Stimulated activated naive CD8-positive, alpha-beta T cell treated with anti-CD3 and anti-CD28 coated beads, Interleukin-15, Interleukin-2, amounts not matched to agents 100 ng/mL and 50 ng/mL, for 24 hours (primary cell): Measurements from ENCODE around the gene MINDY2.
A peak's percentile ranks its signal among the peaks of the same experiment; 100 is the strongest.
"Not testable (repeated sequence)": the region's sequence is repeated elsewhere in the genome, so short reads cannot be mapped to it uniquely, and the experiment has no call there.

Source experiments
- H3K27ac Mint-ChIP-seq: one replicate; pipeline ENCODE4 v1.8.0; 2021; ENCODE audit warnings: mild to moderate bottlenecking, mixed read lengths
- H3K27me3 Mint-ChIP-seq: one replicate; pipeline ENCODE4 v1.8.0; 2021; ENCODE audit warnings: mixed read lengths
- H3K36me3 Mint-ChIP-seq: one replicate; pipeline ENCODE4 v1.8.0; 2021; ENCODE audit warnings: low read depth, mixed read lengths
- H3K4me1 Mint-ChIP-seq: one replicate; pipeline ENCODE4 v1.8.0; 2021; ENCODE audit warnings: low read depth, mixed read lengths
- H3K4me3 Mint-ChIP-seq: one replicate; pipeline ENCODE4 v1.8.0; 2021; ENCODE audit warnings: mild to moderate bottlenecking, mixed read lengths
- H3K9me3 Mint-ChIP-seq: one replicate; pipeline ENCODE4 v1.8.0; 2021; ENCODE audit warnings: mixed read lengths

The MINDY2 gene

GRCh38 chr15:58875343-58875742 lies 104.2 kb downstream of the MINDY2 start:
- peaks cover 3% of the 10 kb centered on the region for H3K4me1 Mint-ChIP-seq
- no peaks in the 10 kb centered on the region for H3K27me3 Mint-ChIP-seq
- H3K36me3 Mint-ChIP-seq: peaks cover 37% of the 10 kb centered on the region
- no peaks in the 10 kb centered on the region for H3K9me3 Mint-ChIP-seq
- H3K4me3 Mint-ChIP-seq: no peak overlapping the region
- H3K27ac Mint-ChIP-seq: no peak overlapping the region

- Mint-ChIP-seq H3K36me3 (peaks cover 47% of the 10 kb centered on the region), H3K4me1 (peaks cover 3% of the 10 kb centered on the region), H3K4me3 (no peak overlapping the region), H3K9me3 (no peaks in the 10 kb centered on the region), H3K27ac (no peak overlapping the region), H3K27me3 (no peaks in the 10 kb centered on the region)
These were observed 105.4 kb downstream of the MINDY2 start for GRCh38 chr15:58876306-58877106.

- no peaks in the 10 kb centered on the region for H3K9me3 Mint-ChIP-seq
- no peaks in the 10 kb centered on the region for H3K27me3 Mint-ChIP-seq
- H3K4me3 Mint-ChIP-seq: no peak overlapping the region
- peaks cover 60% of the 10 kb centered on the region for H3K36me3 Mint-ChIP-seq
- peaks cover 3% of the 10 kb centered on the region for H3K4me1 Mint-ChIP-seq
- peak overlapping the region; percentile 45 for H3K27ac Mint-ChIP-seq
These were observed 107.1 kb downstream of the MINDY2 start for GRCh38 chr15:58877999-58878825.

GRCh38 chr15:58880320-58880719 lies 109.2 kb downstream of the MINDY2 start:
- Mint-ChIP-seq H3K9me3 (no peaks in the 10 kb centered on the region), H3K27ac (no peak overlapping the region), H3K4me3 (no peak overlapping the region), H3K4me1 (no peaks in the 10 kb centered on the region), H3K36me3 (peaks cover 77% of the 10 kb centered on the region), H3K27me3 (no peaks in the 10 kb centered on the region)

- H3K4me1 Mint-ChIP-seq: no peaks in the 10 kb centered on the region
- H3K27ac Mint-ChIP-seq: peak overlapping the region; percentile 60
These were observed 111.1 kb downstream of the MINDY2 start for GRCh38 chr15:58882243-58882642.

GRCh38 chr15:58883926-58884325 lies 112.8 kb downstream of the MINDY2 start:
- H3K9me3 Mint-ChIP-seq, H3K4me1 Mint-ChIP-seq, H3K27ac Mint-ChIP-seq, H3K27me3 Mint-ChIP-seq, H3K4me3 Mint-ChIP-seq: not testable (repeated sequence)
- H3K36me3 Mint-ChIP-seq: peaks cover 90% of the 10 kb centered on the region

More at GRCh38 chr15:58882243-58882642, 111.1 kb downstream of the MINDY2 start:
- Mint-ChIP-seq H3K27me3 (no peaks in the 10 kb centered on the region), H3K4me3 (no peak overlapping the region), H3K9me3 (no peaks in the 10 kb centered on the region), H3K36me3 (peaks cover 85% of the 10 kb centered on the region)

GRCh38 chr15:58886921-58887320 lies 115.8 kb downstream of the MINDY2 start:
- H3K27ac Mint-ChIP-seq: peak overlapping the region; percentile 36
- no peaks in the 10 kb centered on the region for H3K4me1 Mint-ChIP-seq
- no peaks in the 10 kb centered on the region for H3K9me3 Mint-ChIP-seq
- H3K4me3 Mint-ChIP-seq: no peak overlapping the region
- H3K36me3 Mint-ChIP-seq: peaks cover 89% of the 10 kb centered on the region
- no peaks in the 10 kb centered on the region for H3K27me3 Mint-ChIP-seq

- peak overlapping the region; percentile 33 for H3K27ac Mint-ChIP-seq
- no peaks in the 10 kb centered on the region for H3K4me1 Mint-ChIP-seq
- H3K4me3 Mint-ChIP-seq: no peak overlapping the region
- H3K27me3 Mint-ChIP-seq: no peaks in the 10 kb centered on the region
- H3K9me3 Mint-ChIP-seq: no peaks in the 10 kb centered on the region
- peaks cover 92% of the 10 kb centered on the region for H3K36me3 Mint-ChIP-seq
These were observed 118.3 kb downstream of the MINDY2 start for GRCh38 chr15:58889363-58889762.

- Mint-ChIP-seq H3K9me3 (no peaks in the 10 kb centered on the region), H3K4me3 (no peak overlapping the region), H3K27me3 (no peaks in the 10 kb centered on the region), H3K36me3 (peaks cover 63% of the 10 kb centered on the region), H3K4me1 (peaks cover 5% of the 10 kb centered on the region), H3K27ac (no peak overlapping the region)
These were observed 127.1 kb downstream of the MINDY2 start for GRCh38 chr15:58898150-58898680.

- no peaks in the 10 kb centered on the region for H3K27me3 Mint-ChIP-seq
- H3K4me3 Mint-ChIP-seq: no peak overlapping the region
- peaks cover 5% of the 10 kb centered on the region for H3K4me1 Mint-ChIP-seq
- peak overlapping the region; percentile 36 for H3K27ac Mint-ChIP-seq
- no peaks in the 10 kb centered on the region for H3K9me3 Mint-ChIP-seq
- peaks cover 44% of the 10 kb centered on the region for H3K36me3 Mint-ChIP-seq
These were observed 129.5 kb downstream of the MINDY2 start for GRCh38 chr15:58900631-58901030.

GRCh38 chr15:58908550-58909309 lies 137.6 kb downstream of the MINDY2 start:
- Mint-ChIP-seq H3K9me3 (no peaks in the 10 kb centered on the region), H3K27ac (no peak overlapping the region), H3K4me1 (peaks cover 51% of the 10 kb centered on the region), H3K4me3 (no peak overlapping the region), H3K36me3 (peaks cover 61% of the 10 kb centered on the region), H3K27me3 (no peaks in the 10 kb centered on the region)

GRCh38 chr15:58909616-58910015 lies 138.5 kb downstream of the MINDY2 start:
- peaks cover 70% of the 10 kb centered on the region for H3K36me3 Mint-ChIP-seq
- H3K27me3 Mint-ChIP-seq: no peaks in the 10 kb centered on the region
- H3K27ac Mint-ChIP-seq: peak overlapping the region; percentile 42
- no peak overlapping the region for H3K4me3 Mint-ChIP-seq
- peaks cover 57% of the 10 kb centered on the region for H3K4me1 Mint-ChIP-seq
- H3K9me3 Mint-ChIP-seq: no peaks in the 10 kb centered on the region

- Mint-ChIP-seq H3K36me3 (peaks cover 74% of the 10 kb centered on the region), H3K4me3 (no peak overlapping the region), H3K9me3 (no peaks in the 10 kb centered on the region), H3K27ac (no peak overlapping the region), H3K4me1 (peaks cover 57% of the 10 kb centered on the region), H3K27me3 (no peaks in the 10 kb centered on the region)
These were observed 139.4 kb downstream of the MINDY2 start for GRCh38 chr15:58910456-58910855.
